Measurements from ENCODE around the gene ARVCF.

The ARVCF gene

DNA sequence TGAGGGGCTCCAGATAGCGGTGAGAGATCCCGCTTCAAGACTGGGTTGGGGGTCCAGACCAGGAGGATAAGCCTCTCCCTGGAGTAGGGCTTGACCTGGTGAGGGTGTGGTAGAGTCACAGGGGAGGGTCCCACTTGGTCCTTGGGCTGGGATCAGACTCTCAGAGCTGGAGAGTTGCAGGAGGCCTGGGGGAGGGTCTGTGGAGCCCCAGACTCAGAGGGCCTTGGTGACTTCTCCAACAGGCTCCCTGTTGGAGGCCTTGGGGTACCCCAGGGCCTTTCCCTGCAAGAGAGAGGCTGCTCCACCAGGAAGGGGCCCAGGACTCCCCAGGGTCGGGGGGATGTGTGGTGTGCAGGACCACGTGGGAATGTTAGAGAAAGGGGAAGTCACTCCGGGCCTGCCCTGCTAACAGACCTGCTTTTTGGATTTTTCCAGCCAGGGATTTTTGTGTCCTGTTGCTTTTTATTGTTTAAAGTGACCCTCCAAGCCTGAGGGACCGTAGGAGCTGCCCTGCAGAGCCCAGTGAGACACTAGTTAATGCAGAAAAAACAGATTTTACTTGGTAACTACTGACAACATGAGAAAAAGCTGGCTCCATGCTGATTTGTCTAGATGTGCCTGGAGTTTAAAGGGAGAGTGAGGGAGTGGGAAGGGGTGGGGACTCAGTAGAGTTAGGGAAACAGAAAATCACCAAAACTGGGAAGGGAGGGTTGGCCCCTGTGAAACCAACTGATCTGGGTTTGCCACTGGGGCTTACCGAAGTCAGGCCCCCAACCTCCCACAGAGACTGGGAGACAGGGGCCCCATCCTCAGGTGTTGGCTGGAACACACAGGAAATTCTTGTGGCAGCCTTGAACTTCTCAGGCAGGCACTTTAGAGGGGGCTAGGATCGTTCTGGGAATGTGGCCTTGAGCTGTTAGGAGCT lies 74.2 kb downstream of the ARVCF start:
- peaks cover 4% of the 10 kb centered on the region; the same call in 1 of the 2 replicates for H3K4me1 ChIP-seq (ENCODE audit: control insufficient read depth, insufficient read depth, low read length)
- peak overlapping the region; percentile 81 for H3K27ac ChIP-seq (ENCODE audit: extremely low read depth, low read depth, low read length)
- no peaks in the 10 kb centered on the region for H3K9me3 ChIP-seq (ENCODE audit: control insufficient read depth, insufficient read depth, low read depth, low read length)
- no peaks in the 10 kb centered on the region for H3K36me3 ChIP-seq (ENCODE audit: control insufficient read depth in 2 of 2, insufficient read depth in 1 of 2, low read length in 2 of 2)
- H3K4me3 ChIP-seq (ENCODE audit: low read depth, low read length): peak overlapping the region; percentile 79
- POLR2A ChIA-PET: interaction anchor here (0.6 to 1.3 kb wide), 8 partner anchors 12 to 466 kb away, joined by 3 to 9 read pairs (median 3); no protein-coding TSS in a partner anchor
- CTCF ChIA-PET: interaction anchor here (0.5 to 4.5 kb wide), 7 partner anchors 11 to 218 kb away, joined by 3 to 33 read pairs (median 7); no protein-coding TSS in a partner anchor
- TF ChIP-seq, protein P1, sequence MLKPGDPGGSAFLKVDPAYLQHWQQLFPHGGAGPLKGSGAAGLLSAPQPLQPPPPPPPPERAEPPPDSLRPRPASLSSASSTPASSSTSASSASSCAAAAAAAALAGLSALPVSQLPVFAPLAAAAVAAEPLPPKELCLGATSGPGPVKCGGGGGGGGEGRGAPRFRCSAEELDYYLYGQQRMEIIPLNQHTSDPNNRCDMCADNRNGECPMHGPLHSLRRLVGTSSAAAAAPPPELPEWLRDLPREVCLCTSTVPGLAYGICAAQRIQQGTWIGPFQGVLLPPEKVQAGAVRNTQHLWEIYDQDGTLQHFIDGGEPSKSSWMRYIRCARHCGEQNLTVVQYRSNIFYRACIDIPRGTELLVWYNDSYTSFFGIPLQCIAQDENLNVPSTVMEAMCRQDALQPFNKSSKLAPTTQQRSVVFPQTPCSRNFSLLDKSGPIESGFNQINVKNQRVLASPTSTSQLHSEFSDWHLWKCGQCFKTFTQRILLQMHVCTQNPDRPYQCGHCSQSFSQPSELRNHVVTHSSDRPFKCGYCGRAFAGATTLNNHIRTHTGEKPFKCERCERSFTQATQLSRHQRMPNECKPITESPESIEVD (tag by site-specific recombination; IDR thresholded peaks at IDR 0.05): peak; percentile 65; the same call in 1 of the 2 replicates
- TF ChIP-seq, protein P2, sequence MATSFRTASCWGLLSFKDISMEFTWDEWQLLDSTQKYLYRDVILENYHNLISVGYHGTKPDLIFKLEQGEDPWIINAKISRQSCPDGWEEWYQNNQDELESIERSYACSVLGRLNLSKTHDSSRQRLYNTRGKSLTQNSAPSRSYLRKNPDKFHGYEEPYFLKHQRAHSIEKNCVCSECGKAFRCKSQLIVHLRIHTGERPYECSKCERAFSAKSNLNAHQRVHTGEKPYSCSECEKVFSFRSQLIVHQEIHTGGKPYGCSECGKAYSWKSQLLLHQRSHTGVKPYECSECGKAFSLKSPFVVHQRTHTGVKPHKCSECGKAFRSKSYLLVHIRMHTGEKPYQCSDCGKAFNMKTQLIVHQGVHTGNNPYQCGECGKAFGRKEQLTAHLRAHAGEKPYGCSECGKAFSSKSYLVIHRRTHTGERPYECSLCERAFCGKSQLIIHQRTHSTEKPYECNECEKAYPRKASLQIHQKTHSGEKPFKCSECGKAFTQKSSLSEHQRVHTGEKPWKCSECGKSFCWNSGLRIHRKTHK (tag by site-specific recombination; IDR thresholded peaks at IDR 0.05): no peak
- TF ChIP-seq, protein P3, sequence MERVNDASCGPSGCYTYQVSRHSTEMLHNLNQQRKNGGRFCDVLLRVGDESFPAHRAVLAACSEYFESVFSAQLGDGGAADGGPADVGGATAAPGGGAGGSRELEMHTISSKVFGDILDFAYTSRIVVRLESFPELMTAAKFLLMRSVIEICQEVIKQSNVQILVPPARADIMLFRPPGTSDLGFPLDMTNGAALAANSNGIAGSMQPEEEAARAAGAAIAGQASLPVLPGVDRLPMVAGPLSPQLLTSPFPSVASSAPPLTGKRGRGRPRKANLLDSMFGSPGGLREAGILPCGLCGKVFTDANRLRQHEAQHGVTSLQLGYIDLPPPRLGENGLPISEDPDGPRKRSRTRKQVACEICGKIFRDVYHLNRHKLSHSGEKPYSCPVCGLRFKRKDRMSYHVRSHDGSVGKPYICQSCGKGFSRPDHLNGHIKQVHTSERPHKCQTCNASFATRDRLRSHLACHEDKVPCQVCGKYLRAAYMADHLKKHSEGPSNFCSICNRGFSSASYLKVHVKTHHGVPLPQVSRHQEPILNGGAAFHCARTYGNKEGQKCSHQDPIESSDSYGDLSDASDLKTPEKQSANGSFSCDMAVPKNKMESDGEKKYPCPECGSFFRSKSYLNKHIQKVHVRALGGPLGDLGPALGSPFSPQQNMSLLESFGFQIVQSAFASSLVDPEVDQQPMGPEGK (tag by site-specific recombination; IDR thresholded peaks at IDR 0.05): peak; percentile 46; the same call in 1 of the 2 replicates
- TF ChIP-seq, protein P4, sequence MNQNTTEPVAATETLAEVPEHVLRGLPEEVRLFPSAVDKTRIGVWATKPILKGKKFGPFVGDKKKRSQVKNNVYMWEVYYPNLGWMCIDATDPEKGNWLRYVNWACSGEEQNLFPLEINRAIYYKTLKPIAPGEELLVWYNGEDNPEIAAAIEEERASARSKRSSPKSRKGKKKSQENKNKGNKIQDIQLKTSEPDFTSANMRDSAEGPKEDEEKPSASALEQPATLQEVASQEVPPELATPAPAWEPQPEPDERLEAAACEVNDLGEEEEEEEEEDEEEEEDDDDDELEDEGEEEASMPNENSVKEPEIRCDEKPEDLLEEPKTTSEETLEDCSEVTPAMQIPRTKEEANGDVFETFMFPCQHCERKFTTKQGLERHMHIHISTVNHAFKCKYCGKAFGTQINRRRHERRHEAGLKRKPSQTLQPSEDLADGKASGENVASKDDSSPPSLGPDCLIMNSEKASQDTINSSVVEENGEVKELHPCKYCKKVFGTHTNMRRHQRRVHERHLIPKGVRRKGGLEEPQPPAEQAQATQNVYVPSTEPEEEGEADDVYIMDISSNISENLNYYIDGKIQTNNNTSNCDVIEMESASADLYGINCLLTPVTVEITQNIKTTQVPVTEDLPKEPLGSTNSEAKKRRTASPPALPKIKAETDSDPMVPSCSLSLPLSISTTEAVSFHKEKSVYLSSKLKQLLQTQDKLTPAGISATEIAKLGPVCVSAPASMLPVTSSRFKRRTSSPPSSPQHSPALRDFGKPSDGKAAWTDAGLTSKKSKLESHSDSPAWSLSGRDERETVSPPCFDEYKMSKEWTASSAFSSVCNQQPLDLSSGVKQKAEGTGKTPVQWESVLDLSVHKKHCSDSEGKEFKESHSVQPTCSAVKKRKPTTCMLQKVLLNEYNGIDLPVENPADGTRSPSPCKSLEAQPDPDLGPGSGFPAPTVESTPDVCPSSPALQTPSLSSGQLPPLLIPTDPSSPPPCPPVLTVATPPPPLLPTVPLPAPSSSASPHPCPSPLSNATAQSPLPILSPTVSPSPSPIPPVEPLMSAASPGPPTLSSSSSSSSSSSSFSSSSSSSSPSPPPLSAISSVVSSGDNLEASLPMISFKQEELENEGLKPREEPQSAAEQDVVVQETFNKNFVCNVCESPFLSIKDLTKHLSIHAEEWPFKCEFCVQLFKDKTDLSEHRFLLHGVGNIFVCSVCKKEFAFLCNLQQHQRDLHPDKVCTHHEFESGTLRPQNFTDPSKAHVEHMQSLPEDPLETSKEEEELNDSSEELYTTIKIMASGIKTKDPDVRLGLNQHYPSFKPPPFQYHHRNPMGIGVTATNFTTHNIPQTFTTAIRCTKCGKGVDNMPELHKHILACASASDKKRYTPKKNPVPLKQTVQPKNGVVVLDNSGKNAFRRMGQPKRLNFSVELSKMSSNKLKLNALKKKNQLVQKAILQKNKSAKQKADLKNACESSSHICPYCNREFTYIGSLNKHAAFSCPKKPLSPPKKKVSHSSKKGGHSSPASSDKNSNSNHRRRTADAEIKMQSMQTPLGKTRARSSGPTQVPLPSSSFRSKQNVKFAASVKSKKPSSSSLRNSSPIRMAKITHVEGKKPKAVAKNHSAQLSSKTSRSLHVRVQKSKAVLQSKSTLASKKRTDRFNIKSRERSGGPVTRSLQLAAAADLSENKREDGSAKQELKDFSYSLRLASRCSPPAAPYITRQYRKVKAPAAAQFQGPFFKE (tag by site-specific recombination; IDR thresholded peaks at IDR 0.05; ENCODE audit: borderline replicate concordance): no peak
- TF ChIP-seq ZBTB20 (tag by site-specific recombination; IDR thresholded peaks at IDR 0.05): peak; percentile 58; the same call in 1 of the 2 replicates
- TF ChIP-seq ZBTB48 (tag by site-specific recombination; IDR thresholded peaks at IDR 0.05): peak; percentile 90
- no peak for TF ChIP-seq ZNF341 (tag by site-specific recombination; IDR thresholded peaks at IDR 0.05; ENCODE audit: low read depth)
- TF ChIP-seq GLIS2 (tag by site-specific recombination; IDR thresholded peaks at IDR 0.05): peak; percentile 85
- peak; percentile 66 for TF ChIP-seq PRDM1 (tag by site-specific recombination; IDR thresholded peaks at IDR 0.05)
- TF ChIP-seq, protein P5, sequence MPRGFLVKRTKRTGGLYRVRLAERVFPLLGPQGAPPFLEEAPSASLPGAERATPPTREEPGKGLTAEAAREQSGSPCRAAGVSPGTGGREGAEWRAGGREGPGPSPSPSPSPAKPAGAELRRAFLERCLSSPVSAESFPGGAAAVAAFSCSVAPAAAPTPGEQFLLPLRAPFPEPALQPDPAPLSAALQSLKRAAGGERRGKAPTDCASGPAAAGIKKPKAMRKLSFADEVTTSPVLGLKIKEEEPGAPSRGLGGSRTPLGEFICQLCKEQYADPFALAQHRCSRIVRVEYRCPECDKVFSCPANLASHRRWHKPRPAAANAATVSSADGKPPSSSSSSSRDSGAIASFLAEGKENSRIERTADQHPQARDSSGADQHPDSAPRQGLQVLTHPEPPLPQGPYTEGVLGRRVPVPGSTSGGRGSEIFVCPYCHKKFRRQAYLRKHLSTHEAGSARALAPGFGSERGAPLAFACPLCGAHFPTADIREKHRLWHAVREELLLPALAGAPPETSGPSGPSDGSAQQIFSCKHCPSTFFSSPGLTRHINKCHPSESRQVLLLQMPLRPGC (tag by site-specific recombination; IDR thresholded peaks at IDR 0.05): no peak
- TF ChIP-seq ZIC2 (tag by site-specific recombination; IDR thresholded peaks at IDR 0.05): peak; percentile 87
- TF ChIP-seq, protein P6, sequence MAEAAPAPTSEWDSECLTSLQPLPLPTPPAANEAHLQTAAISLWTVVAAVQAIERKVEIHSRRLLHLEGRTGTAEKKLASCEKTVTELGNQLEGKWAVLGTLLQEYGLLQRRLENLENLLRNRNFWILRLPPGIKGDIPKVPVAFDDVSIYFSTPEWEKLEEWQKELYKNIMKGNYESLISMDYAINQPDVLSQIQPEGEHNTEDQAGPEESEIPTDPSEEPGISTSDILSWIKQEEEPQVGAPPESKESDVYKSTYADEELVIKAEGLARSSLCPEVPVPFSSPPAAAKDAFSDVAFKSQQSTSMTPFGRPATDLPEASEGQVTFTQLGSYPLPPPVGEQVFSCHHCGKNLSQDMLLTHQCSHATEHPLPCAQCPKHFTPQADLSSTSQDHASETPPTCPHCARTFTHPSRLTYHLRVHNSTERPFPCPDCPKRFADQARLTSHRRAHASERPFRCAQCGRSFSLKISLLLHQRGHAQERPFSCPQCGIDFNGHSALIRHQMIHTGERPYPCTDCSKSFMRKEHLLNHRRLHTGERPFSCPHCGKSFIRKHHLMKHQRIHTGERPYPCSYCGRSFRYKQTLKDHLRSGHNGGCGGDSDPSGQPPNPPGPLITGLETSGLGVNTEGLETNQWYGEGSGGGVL (tag by site-specific recombination; IDR thresholded peaks at IDR 0.05): peak; percentile 6; the same call in 1 of the 2 replicates
- TF ChIP-seq ZNF16 (tag by site-specific recombination; IDR thresholded peaks at IDR 0.05; ENCODE audit: low read depth): no peak
- peak; percentile 66; the same call in 1 of the 2 replicates for TF ChIP-seq GLIS1 (tag by site-specific recombination; IDR thresholded peaks at IDR 0.05)
- no peak for TF ChIP-seq ZNF174 (tag by site-specific recombination; IDR thresholded peaks at IDR 0.05)
- TF ChIP-seq ZNF133 (tag by site-specific recombination; IDR thresholded peaks at IDR 0.05): no peak
- no peak for TF ChIP-seq ZNF747 (tag by site-specific recombination; IDR thresholded peaks at IDR 0.05)
- peak; percentile 49 for TF ChIP-seq SP2 (tag by site-specific recombination; IDR thresholded peaks at IDR 0.05)
- TF ChIP-seq WT1 (tag by site-specific recombination; IDR thresholded peaks at IDR 0.05): 0 out of 2 replicates have a peak, but pooled peaks have one; percentile 3
- no peak for TF ChIP-seq ZNF530 (tag by site-specific recombination; IDR thresholded peaks at IDR 0.05; ENCODE audit: low read depth)
- no peak for TF ChIP-seq EGR2 (tag by site-specific recombination; IDR thresholded peaks at IDR 0.05; ENCODE audit: low read depth)
